Inflammatory macrophage treated with lipopolysaccharide for 1 hour (primary cell): Measurements from ENCODE around the gene RRAD.

ENCODE experiments used
- DNase-seq, 2 donors: peaks; one replicate each; pipeline ENCODE4 v3.0.0-alpha.2; 2020 to 2022

RRAD gene

GRCh38 chr16:66872943-66873684 is 52.2 kb downstream of the RRAD start:
- peak; percentile 99 to 100 for DNase-seq

- no peak for DNase-seq
These were observed 52.8 kb downstream of the RRAD start for GRCh38 chr16:66872559-66872942.

GRCh38 chr16:66871840-66872239 is 53.5 kb downstream of the RRAD start:
- DNase-seq, result no peak
